ENCODE data around the gene DOCK1.

DOCK1 gene

DNA sequence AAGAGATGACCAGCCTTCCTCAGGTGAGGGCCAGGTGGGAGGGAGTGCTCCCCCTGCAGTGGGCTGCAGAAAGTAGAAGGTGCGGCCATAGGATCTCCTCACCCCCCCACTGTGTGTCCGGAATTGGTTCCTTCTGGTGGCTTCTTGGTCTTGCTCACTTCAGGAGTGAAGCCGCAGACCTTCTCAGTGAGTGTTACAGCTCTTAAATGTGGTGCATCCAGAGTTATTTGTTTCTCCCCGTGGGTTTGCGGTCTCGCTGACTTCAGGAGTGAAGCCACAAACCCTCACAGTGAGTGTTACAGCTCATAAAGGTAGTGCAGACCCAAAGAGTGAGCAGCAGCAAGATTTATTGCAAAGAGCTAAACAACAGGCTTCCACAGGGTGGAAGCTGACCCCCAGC lies 553.6 kb downstream of the DOCK1 start:
- intact Hi-C loops (cut with DNase I): no loop called here
- DNase-seq: no peak

GRCh38 chr10:127459918-127460317 lies 554.7 kb downstream of the DOCK1 start:
- no peak for DNase-seq
- intact Hi-C loops (cut with DNase I): no loop called here

- DNase-seq: no peak
- intact Hi-C loops (cut with DNase I): no loop called here
Observed at GRCh38 chr10:127462643-127463295, 557.5 kb downstream of the DOCK1 start.

DNA sequence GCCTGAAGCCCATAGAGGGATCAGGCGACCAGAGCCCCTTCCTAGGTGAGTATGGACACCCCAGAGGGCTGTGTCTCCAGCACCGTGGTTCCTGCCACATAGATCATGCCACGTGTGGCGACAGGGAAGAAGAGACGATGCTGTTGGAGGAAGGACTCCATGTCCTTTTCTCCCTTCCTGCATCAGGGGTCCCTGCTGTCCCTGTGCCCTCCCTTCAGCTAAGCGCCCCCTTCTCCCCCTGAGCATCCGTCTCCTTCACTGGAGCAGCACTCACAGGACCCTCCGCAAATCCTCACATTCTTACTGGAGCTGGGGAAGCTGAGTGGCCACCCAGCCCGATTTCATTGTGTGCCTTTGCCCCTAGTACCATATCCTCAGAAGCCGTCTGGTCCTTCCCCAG lies 558.3 kb downstream of the DOCK1 start:
- intact Hi-C loops (cut with DNase I): no loop called here
- DNase-seq: no peak

GRCh38 chr10:127464561-127464960 lies 559.3 kb downstream of the DOCK1 start:
- intact Hi-C loops (cut with DNase I): no loop called here
- no peak for DNase-seq

- peak in 1 of 42 donors; percentile 7 for DNase-seq
- intact Hi-C loops (cut with DNase I): no loop called here
Observed at GRCh38 chr10:127467811-127468210, 562.6 kb downstream of the DOCK1 start.

DNA sequence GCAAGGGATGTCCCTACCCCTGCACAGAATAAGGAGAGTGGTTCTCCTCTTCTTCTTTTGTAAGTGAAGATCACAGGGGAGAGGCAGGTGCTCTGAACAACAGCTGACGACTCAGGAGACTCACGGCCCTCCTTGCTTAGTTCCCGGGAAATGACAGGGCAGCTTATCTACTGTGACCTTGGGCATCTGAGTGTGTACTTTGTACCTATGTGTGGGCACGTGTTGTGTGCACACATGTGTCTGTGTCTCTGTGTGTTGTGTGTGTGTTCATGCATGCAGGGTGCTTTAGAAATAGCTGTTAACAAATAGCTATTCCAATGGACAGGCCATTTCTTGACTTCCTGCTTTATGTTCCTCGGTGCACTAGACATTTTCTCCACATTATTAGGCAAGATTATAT lies 563.4 kb downstream of the DOCK1 start:
- intact Hi-C loops (cut with DNase I): no loop called here
- DNase-seq: peak in 1 of 42 donors; percentile 8

GRCh38 chr10:127470911-127471310 lies 565.7 kb downstream of the DOCK1 start:
- intact Hi-C loops (cut with DNase I): no loop called here
- DNase-seq: no peak

GRCh38 chr10:127472976-127473375 lies 567.7 kb downstream of the DOCK1 start:
- DNase-seq: no peak
- intact Hi-C loops (cut with DNase I): no loop called here

GRCh38 chr10:127474501-127474900 lies 569.3 kb downstream of the DOCK1 start:
- intact Hi-C loops (cut with DNase I): no loop called here
- no peak for DNase-seq

- DNase-seq: no peak
Observed at GRCh38 chr10:127485153-127485857, 580.1 kb downstream of the DOCK1 start.

GRCh38 chr10:127486355-127486754 lies 581.1 kb downstream of the DOCK1 start:
- DNase-seq: no peak
- intact Hi-C loops (cut with DNase I): no loop called here

More at GRCh38 chr10:127485153-127485857, 580.1 kb downstream of the DOCK1 start:
- intact Hi-C loops (cut with DNase I): no loop called here

GRCh38 chr10:127492607-127493250 lies 587.5 kb downstream of the DOCK1 start:
- intact Hi-C loops (cut with DNase I): no loop called here
- no peak for DNase-seq

DNA sequence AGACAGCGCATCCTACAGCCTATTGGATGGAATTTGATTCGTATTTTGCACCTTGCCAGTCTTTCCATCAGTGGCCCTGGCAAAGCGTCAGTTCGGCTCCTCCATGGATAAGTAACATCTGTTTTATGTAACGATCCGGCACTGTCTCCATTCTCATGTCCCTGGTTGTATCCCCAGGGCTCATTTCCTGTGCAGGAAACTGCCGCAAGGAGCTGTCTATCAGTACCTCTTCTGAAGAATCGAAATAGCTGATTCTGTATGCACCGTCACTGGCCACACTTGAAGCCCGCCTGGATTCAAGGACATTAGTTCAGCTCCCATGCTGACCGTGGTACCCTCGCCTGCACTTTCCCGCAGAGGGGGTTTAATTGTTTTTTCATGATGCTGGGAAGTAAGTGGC lies 590.8 kb downstream of the DOCK1 start:
- no peak for DNase-seq
- intact Hi-C loops (cut with DNase I): no loop called here

GRCh38 chr10:127497685-127498084 lies 592.5 kb downstream of the DOCK1 start:
- intact Hi-C loops (cut with DNase I): no loop called here
- no peak for DNase-seq

DNA sequence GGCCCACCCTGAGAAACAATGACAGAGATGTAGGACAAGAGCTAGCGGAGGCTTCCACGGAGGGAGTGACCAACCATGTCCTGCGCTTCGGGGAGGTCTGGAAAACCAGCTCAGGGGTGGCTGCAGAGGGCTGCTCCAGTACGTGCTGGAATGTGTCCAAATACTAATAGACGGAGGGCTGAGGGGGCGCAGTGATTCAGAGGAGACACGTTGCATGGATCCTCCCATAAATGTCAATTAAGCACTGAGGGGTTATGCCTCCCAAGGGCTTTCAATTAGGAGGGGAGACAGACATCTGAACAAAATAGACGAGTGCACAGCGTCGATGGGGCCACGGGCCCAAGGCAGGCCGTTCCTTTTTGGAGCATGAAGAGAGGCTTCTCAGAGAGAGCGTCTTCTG lies 592.9 kb downstream of the DOCK1 start:
- intact Hi-C loops (cut with DNase I): no loop called here
- DNase-seq: no peak

- no peak for DNase-seq
- intact Hi-C loops (cut with DNase I): no loop called here
Observed at GRCh38 chr10:127500127-127500526, 594.9 kb downstream of the DOCK1 start.

All from head of caudate nucleus (tissue), 42 donors.